ENCODE measurements around the gene CA10.

DNA sequence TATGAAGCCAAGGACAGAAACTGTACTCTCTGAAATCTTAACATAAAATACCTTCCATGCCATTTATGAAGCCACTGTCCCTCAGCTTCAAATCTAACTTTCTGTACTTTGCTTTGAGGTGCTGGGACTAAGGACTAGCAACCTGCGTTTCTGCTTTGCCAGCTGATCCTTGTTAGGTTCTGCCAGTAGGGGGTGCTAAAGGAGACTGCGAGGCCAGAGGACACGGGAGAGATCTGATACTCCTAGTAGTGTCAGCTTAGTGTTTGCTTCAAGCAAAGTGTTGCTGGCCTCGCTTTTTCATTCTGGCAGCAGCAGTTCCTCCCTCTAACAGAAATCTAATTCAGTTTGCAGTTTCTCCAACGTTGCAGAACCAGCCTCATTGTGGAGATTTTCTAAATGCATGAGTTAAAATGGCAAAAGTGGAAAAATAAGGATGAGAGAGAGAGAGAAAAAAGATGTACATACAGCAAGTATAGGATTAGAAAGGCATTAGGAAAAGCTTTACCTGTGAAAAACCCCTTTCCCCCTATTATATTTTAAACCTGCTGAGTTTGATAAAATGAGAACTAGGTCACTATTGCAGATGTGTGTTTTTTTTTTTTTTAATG lies 297.5 kb downstream of the CA10 start:
- TF ChIP-seq, protein P1, sequence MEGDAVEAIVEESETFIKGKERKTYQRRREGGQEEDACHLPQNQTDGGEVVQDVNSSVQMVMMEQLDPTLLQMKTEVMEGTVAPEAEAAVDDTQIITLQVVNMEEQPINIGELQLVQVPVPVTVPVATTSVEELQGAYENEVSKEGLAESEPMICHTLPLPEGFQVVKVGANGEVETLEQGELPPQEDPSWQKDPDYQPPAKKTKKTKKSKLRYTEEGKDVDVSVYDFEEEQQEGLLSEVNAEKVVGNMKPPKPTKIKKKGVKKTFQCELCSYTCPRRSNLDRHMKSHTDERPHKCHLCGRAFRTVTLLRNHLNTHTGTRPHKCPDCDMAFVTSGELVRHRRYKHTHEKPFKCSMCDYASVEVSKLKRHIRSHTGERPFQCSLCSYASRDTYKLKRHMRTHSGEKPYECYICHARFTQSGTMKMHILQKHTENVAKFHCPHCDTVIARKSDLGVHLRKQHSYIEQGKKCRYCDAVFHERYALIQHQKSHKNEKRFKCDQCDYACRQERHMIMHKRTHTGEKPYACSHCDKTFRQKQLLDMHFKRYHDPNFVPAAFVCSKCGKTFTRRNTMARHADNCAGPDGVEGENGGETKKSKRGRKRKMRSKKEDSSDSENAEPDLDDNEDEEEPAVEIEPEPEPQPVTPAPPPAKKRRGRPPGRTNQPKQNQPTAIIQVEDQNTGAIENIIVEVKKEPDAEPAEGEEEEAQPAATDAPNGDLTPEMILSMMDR (IDR thresholded peaks at IDR 0.05): no peak
- TF ChIP-seq EZH2 (IDR thresholded peaks at IDR 0.05; ENCODE audit: borderline replicate concordance, insufficient read depth, low read depth, low read length, poor library complexity, severe bottlenecking): no peak
